Hepatocyte (in vitro differentiated cells): ENCODE results near the gene TAP2. TPM values are rescaled to one million over a fixed set of nuclear protein-coding genes. Genes with fewer than 3 reads are reported as not detected.

Experiments
- DNase-seq: peaks from one replicate; pipeline ENCODE4 v3.0.0-alpha.2; 2016; ENCODE audit warnings: low spot score
- H2AFZ ChIP-seq: fragments of 200-600 bp; sonication (generic); 2 replicates; pipeline ENCODE4 v1.6.0; 2016; ENCODE audit warnings: antibody characterized with exemption, mild to moderate bottlenecking
- H3K27ac ChIP-seq: fragments of 200-600 bp; sonication (generic); 2 replicates; pipeline ENCODE4 v1.5.1; 2016; ENCODE audit warnings: mild to moderate bottlenecking
- H3K27me3 ChIP-seq: fragments of 200-600 bp; sonication (generic); 2 replicates; pipeline ENCODE4 v1.6.1; 2016
- H3K36me3 ChIP-seq: fragments of 200-600 bp; sonication (generic); replicated peaks from 2 replicates; pipeline ENCODE4 v1.5.1; 2016; ENCODE audit warnings: low read depth; ENCODE audit not compliant: insufficient read depth
- H3K4me1 ChIP-seq: fragments of 200-600 bp; sonication (generic); 2 replicates; pipeline ENCODE4 v1.5.1; 2016; ENCODE audit warnings: mild to moderate bottlenecking, moderate library complexity; ENCODE audit not compliant: insufficient read depth
- H3K4me2 ChIP-seq: fragments of 200-600 bp; sonication (generic); 2 replicates; pipeline ENCODE4 v1.6.0; 2016
- H3K4me3 ChIP-seq: fragments of 200-600 bp; sonication (generic); 2 replicates; pipeline ENCODE4 v1.5.1; 2016; ENCODE audit warnings: mild to moderate bottlenecking
- H3K79me2 ChIP-seq: fragments of 200-600 bp; sonication (generic); 2 replicates; pipeline ENCODE4 v1.6.0; 2017; ENCODE audit warnings: mild to moderate bottlenecking
- H3K9me2 ChIP-seq: fragments of 200-600 bp; sonication (generic); replicated peaks from 2 replicates; pipeline ENCODE4 v1.6.0; 2017; ENCODE audit warnings: mild to moderate bottlenecking; ENCODE audit not compliant: insufficient read depth
- H3K9me3 ChIP-seq: fragments of 200-600 bp; sonication (generic); 2 replicates; pipeline ENCODE4 v1.5.1; 2016; ENCODE audit warnings: low read depth, mild to moderate bottlenecking
- H4K20me1 ChIP-seq: fragments of 200-600 bp; sonication (generic); 2 replicates; pipeline ENCODE4 v1.6.0; 2016; ENCODE audit warnings: mild to moderate bottlenecking; ENCODE audit not compliant: insufficient read depth, poor library complexity, severe bottlenecking
- CTCF ChIP-seq: fragments of 200-600 bp; sonication (generic); IDR thresholded peaks from 2 replicates; pipeline ENCODE4 v1.5.1; 2016; ENCODE audit warnings: antibody characterized with exemption, mild to moderate bottlenecking; ENCODE audit not compliant: poor library complexity
- EZH2 ChIP-seq: fragments of 200-600 bp; sonication (generic); IDR thresholded peaks from 2 replicates; pipeline ENCODE4 v1.6.1; 2016; ENCODE audit warnings: antibody characterized with exemption, mild to moderate bottlenecking, borderline replicate concordance
- EZH2phosphoT487 ChIP-seq: fragments of 200-600 bp; sonication (generic); IDR thresholded peaks from one replicate; pipeline ENCODE4 v1.6.1; 2018; ENCODE audit warnings: antibody characterized with exemption, mild to moderate bottlenecking, low read depth, moderate library complexity; ENCODE audit not compliant: unreplicated experiment, severe bottlenecking
- WGBS: methylation state at CpG from one replicate; pipeline ENCODE4 v1.1.6; 2016; ENCODE audit warnings: low lambda C conversion rate; ENCODE audit errors: missing lambda C conversion rate; 5-methylcytosine and 5-hydroxymethylcytosine counted together
- polyA plus RNA-seq: library from polyadenylated mRNA; unstranded; fragments of >200 nt; fragmentation: Nextera tagmentation; extraction: Ambion mirVana; gene quantifications from 2 replicates; pipeline ENCODE4 v1.2.1, GENCODE V29; 2016
- total RNA-seq: library from RNA; depleted of rRNA; stranded (reverse); fragments of >200 nt; gene quantifications from 2 replicates; pipeline ENCODE4 v1.2.3, GENCODE V29; 2014

TAP2 gene
- total and polyA plus RNA-seq, 2 experiments from 2014 or later, result 1.2 to 11.7 TPM

- H3K79me2 ChIP-seq, result no peaks in the 10 kb centered on the region
- no peaks in the 10 kb centered on the region for H3K9me2 ChIP-seq
- H3K27me3 ChIP-seq, result peaks cover 32% of the 10 kb centered on the region
- WGBS, result 48% methylated on average over 3 of the region's 3 CpGs
- H3K4me1 ChIP-seq, result no peaks in the 10 kb centered on the region
- H3K4me3 ChIP-seq, result no peak overlapping the region
- H3K27ac ChIP-seq, result no peak overlapping the region
- DNase-seq, result no peak
- TF ChIP-seq CTCF, result no peak
- no peak for TF ChIP-seq EZH2
- no peak for TF ChIP-seq EZH2phosphoT487
- no peaks in the 10 kb centered on the region for H4K20me1 ChIP-seq
- no peaks in the 10 kb centered on the region for H3K36me3 ChIP-seq
- no peak overlapping the region for H3K4me2 ChIP-seq
- no peaks in the 10 kb centered on the region for H3K9me3 ChIP-seq
- no peak overlapping the region for H2AFZ ChIP-seq
Measured at GRCh38 chr6:32792901-32793435, 45.6 kb downstream of the TAP2 start.

GRCh38 chr6:32790306-32790705 lies 48.2 kb downstream of the TAP2 start:
- 37% methylated on average over 2 of the region's 2 CpGs for WGBS
- TF ChIP-seq EZH2phosphoT487 (no peak), CTCF (no peak), EZH2 (no peak)
- Histone ChIP-seq H3K79me2 (no peaks in the 10 kb centered on the region), H3K9me2 (no peaks in the 10 kb centered on the region), H3K4me3 (no peak overlapping the region), H3K4me2 (no peak overlapping the region), H3K4me1 (no peaks in the 10 kb centered on the region), H3K36me3 (no peaks in the 10 kb centered on the region), H3K27me3 (peaks cover 27% of the 10 kb centered on the region), H4K20me1 (no peaks in the 10 kb centered on the region), H3K27ac (no peak overlapping the region), H3K9me3 (no peaks in the 10 kb centered on the region), H2AFZ (no peak overlapping the region)
- no peak for DNase-seq

Other genes with a start within 250 kb of the TAP2 start
- gene HLA-DRB1, start 248.9 kb downstream of the TAP2 start, total RNA-seq, result 59.1 and 60.6 TPM in 2 replicates
- 72.9 and 77.2 TPM in 2 replicates for gene HLA-DRB1, start 248.9 kb downstream of the TAP2 start, polyA plus RNA-seq
- gene HLA-DQA1, start 201.3 kb downstream of the TAP2 start, total RNA-seq, result not detected in 2 replicates
- not detected in 2 replicates for gene HLA-DQA1, start 201.3 kb downstream of the TAP2 start, polyA plus RNA-seq
- gene HLA-DQB1, start 172.1 kb downstream of the TAP2 start, total RNA-seq, result 12.0 and 12.2 TPM in 2 replicates
- 13.0 and 15.2 TPM in 2 replicates for gene HLA-DQB1, start 172.1 kb downstream of the TAP2 start, polyA plus RNA-seq
- not detected in 2 replicates for gene HLA-DQA2, start 97.3 kb downstream of the TAP2 start, total RNA-seq
- gene HLA-DQA2, start 97.3 kb downstream of the TAP2 start, polyA plus RNA-seq, result not detected in 2 replicates
- gene HLA-DQB2, start 75.2 kb downstream of the TAP2 start, total RNA-seq, result not detected in 2 replicates
- gene HLA-DQB2, start 75.2 kb downstream of the TAP2 start, polyA plus RNA-seq, result not detected in 2 replicates
- not detected in 2 replicates for gene HLA-DOB, start 21.7 kb downstream of the TAP2 start, total RNA-seq
- 0.94 TPM in 1 of 2 replicates, not detected in the other for gene HLA-DOB, start 21.7 kb downstream of the TAP2 start, polyA plus RNA-seq
- 19.1 and 25.7 TPM in 2 replicates for gene PSMB8, start 5.3 kb upstream of the TAP2 start, total RNA-seq
- 18.6 and 36.7 TPM in 2 replicates for gene PSMB8, start 5.3 kb upstream of the TAP2 start, polyA plus RNA-seq
- gene TAP1, start 15.0 kb upstream of the TAP2 start, total RNA-seq, result 13.7 and 15.2 TPM in 2 replicates
- gene TAP1, start 15.0 kb upstream of the TAP2 start, polyA plus RNA-seq, result 11.0 and 14.1 TPM in 2 replicates
- gene PSMB9, start 15.5 kb upstream of the TAP2 start, total RNA-seq, result 1.3 TPM in 1 of 2 replicates, not detected in the other
- 3.1 and 3.3 TPM in 2 replicates for gene PSMB9, start 15.5 kb upstream of the TAP2 start, polyA plus RNA-seq
- 1.00 and 1.0 TPM in 2 replicates for gene HLA-DMB, start 102.3 kb upstream of the TAP2 start, total RNA-seq
- gene HLA-DMB, start 102.3 kb upstream of the TAP2 start, polyA plus RNA-seq, result 1.7 TPM in 1 of 2 replicates, not detected in the other
- 9.0 and 9.5 TPM in 2 replicates for gene HLA-DMA, start 114.4 kb upstream of the TAP2 start, total RNA-seq
- 4.7 and 9.2 TPM in 2 replicates for gene HLA-DMA, start 114.4 kb upstream of the TAP2 start, polyA plus RNA-seq
- 132 and 133 TPM in 2 replicates for gene BRD2, start 129.9 kb upstream of the TAP2 start, total RNA-seq
- 106 and 118 TPM in 2 replicates for gene BRD2, start 129.9 kb upstream of the TAP2 start, polyA plus RNA-seq
- gene HLA-DOA, start 170.9 kb upstream of the TAP2 start, total RNA-seq, result 1.4 and 2.0 TPM in 2 replicates
- gene HLA-DOA, start 170.9 kb upstream of the TAP2 start, polyA plus RNA-seq, result 0.79 and 0.83 TPM in 2 replicates
- gene HLA-DPA1, start 234.9 kb upstream of the TAP2 start, total RNA-seq, result 2.6 and 5.3 TPM in 2 replicates
- gene HLA-DPA1, start 234.9 kb upstream of the TAP2 start, polyA plus RNA-seq, result 1.7 and 4.7 TPM in 2 replicates
- gene HLA-DPB1, start 237.3 kb upstream of the TAP2 start, total RNA-seq, result 18.0 and 22.1 TPM in 2 replicates
- 12.4 and 16.0 TPM in 2 replicates for gene HLA-DPB1, start 237.3 kb upstream of the TAP2 start, polyA plus RNA-seq